NCI-H2227 (cell line): ENCODE measurements around the gene SEC61G.

Source experiments
- DNase-seq: peaks from one replicate; lab custom pipeline; 2025; ENCODE audit not compliant: unreplicated experiment; lab: John Stamatoyannopoulos, UW

SEC61G gene

GRCh38 chr7:54758702-54759592 lies at the start of gene SEC61G:
SEC61G (minus strand) TSS chr7:54759211; CDS start chr7:54757588, 1,623 bp downstream.
- peak; percentile 96 for DNase-seq

GRCh38 chr7:54802841-54803240 lies 43.8 kb upstream of the SEC61G start:
- no peak for DNase-seq

GRCh38 chr7:54802114-54802513 lies 43.1 kb upstream of the SEC61G start:
- DNase-seq = no peak

- no peak for DNase-seq
These were observed 40.8 kb upstream of the SEC61G start for GRCh38 chr7:54799792-54800191.

- no peak for DNase-seq
These were observed 39.5 kb upstream of the SEC61G start for GRCh38 chr7:54798530-54798929.

GRCh38 chr7:54796853-54797252 lies 37.8 kb upstream of the SEC61G start:
- DNase-seq = no peak

- no peak for DNase-seq
These were observed 37.1 kb upstream of the SEC61G start for GRCh38 chr7:54796150-54796549.

- no peak for DNase-seq
These were observed 33.4 kb upstream of the SEC61G start for GRCh38 chr7:54792383-54792782.

- DNase-seq = peak; percentile 18
These were observed 29.7 kb upstream of the SEC61G start for GRCh38 chr7:54788664-54789063.

- DNase-seq = no peak
These were observed 26.2 kb upstream of the SEC61G start for GRCh38 chr7:54785261-54785660.

GRCh38 chr7:54783952-54784351 lies 24.9 kb upstream of the SEC61G start:
- DNase-seq = no peak

GRCh38 chr7:54782829-54783228 lies 23.8 kb upstream of the SEC61G start:
- DNase-seq = no peak

- DNase-seq = no peak
These were observed 23.3 kb upstream of the SEC61G start for GRCh38 chr7:54782314-54782713.

GRCh38 chr7:54781134-54781920 lies 22.3 kb upstream of the SEC61G start:
- DNase-seq = no peak

GRCh38 chr7:54780490-54780889 lies 21.5 kb upstream of the SEC61G start:
- DNase-seq = no peak

- no peak for DNase-seq
These were observed 19.9 kb upstream of the SEC61G start for GRCh38 chr7:54778696-54779540.

- no peak for DNase-seq
These were observed 19.2 kb upstream of the SEC61G start for GRCh38 chr7:54778166-54778565.

- DNase-seq = no peak
These were observed 16.1 kb upstream of the SEC61G start for GRCh38 chr7:54774785-54775740.

GRCh38 chr7:54773472-54774399 lies 14.7 kb upstream of the SEC61G start:
- peak; percentile 84 for DNase-seq
